ENCODE measurements around the gene WNK2.

DNA sequence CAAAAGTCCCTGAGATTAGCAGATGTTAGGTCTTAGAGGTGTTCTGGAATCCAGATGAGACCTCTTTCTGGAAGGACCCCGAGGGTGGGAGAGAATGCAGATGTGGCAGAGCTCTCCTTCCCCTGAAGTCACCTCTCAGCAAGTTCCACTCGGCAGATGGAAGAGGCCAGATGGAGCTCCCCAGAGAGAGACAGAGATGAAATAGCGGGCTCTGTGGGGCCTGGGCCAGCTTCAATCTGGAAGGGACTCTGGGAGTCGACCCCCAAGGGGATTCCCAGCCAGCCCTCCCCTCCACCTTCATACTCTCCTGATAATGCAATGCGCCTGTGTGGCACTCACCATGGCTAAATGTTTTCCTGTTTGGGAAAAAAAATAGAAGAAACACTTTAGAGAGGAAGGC is 60.2 kb downstream of the WNK2 start:
- no peak for TF ChIP-seq POLR2A (IDR thresholded peaks at IDR 0.05; ENCODE audit: low read length)
- no peak for TF ChIP-seq GATA1 (IDR thresholded peaks at IDR 0.05; ENCODE audit: low read depth, low read length)
